Measurements from ENCODE around the gene NFAM1.

DNA sequence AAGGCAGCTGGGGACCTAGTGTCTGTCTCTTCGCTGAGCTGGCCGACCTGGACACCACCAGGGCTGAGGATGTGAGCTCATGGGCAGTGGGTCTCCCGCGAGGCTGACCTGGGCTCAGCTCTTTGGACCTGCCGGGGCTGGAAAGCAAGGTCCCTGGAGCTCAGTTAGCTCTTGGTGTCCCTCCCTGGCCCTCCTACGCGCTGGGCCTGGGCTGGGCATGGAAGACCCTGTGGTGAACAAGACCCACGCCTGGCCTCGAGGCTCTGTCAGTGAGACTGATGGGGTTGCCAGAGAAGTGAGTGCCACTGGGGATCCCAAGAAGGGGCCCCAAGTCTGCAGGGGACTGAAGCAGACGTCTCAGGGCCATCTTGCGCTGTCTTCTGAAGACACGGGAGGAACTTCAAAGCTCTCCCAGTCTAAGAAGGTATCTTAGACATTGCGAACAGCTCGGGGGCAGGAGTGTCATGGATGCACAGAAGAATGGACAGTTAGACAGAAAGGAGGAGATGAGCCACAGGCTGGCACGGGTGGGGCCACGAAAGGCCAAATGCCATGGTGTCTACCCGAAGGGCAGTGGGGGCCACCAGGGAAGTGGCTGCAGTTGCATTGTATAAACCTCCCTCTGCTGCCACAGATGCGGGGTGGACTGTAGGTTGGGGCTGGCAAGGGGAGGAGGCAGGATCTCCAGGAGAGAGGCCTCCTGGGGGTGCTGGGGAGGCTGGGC lies 31.2 kb downstream of the NFAM1 start:
- TF ChIP-seq, protein P1, sequence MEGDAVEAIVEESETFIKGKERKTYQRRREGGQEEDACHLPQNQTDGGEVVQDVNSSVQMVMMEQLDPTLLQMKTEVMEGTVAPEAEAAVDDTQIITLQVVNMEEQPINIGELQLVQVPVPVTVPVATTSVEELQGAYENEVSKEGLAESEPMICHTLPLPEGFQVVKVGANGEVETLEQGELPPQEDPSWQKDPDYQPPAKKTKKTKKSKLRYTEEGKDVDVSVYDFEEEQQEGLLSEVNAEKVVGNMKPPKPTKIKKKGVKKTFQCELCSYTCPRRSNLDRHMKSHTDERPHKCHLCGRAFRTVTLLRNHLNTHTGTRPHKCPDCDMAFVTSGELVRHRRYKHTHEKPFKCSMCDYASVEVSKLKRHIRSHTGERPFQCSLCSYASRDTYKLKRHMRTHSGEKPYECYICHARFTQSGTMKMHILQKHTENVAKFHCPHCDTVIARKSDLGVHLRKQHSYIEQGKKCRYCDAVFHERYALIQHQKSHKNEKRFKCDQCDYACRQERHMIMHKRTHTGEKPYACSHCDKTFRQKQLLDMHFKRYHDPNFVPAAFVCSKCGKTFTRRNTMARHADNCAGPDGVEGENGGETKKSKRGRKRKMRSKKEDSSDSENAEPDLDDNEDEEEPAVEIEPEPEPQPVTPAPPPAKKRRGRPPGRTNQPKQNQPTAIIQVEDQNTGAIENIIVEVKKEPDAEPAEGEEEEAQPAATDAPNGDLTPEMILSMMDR (IDR thresholded peaks at IDR 0.05): no peak
- TF ChIP-seq POLR2A (IDR thresholded peaks at IDR 0.05): no peak

All from uterus (tissue), 2 donors.